ENCODE results near the gene NT5DC4. TPM values are rescaled to one million over a fixed set of nuclear protein-coding genes. Genes with fewer than 3 reads are reported as not detected.

Gene NT5DC4
- total and polyA plus RNA-seq, 2 of the 8 experiments (the other 6 are each of a cell fraction or from before 2014, with no cell fraction given): not detected

- TF ChIP-seq CHD7 (IDR thresholded peaks at IDR 0.05; ENCODE audit: insufficient replicate concordance, low read length) (no peak), JUN (IDR thresholded peaks at IDR 0.05; ENCODE audit: low read depth, low read length) (no peak), BRCA1 (IDR thresholded peaks at IDR 0.05; ENCODE audit: low read depth, low read length) (no peak)
Observed at GRCh38 chr2:112765251-112765650, 44.4 kb downstream of the NT5DC4 start (continued).

Data from H1 (cell line).